K562 (cell line): Measurements from ENCODE around the gene PIK3C2B. TPM values are rescaled to one million over a fixed set of nuclear protein-coding genes. Genes with fewer than 3 reads are reported as not detected.

Experiments used
- ARID2 ChIP-seq: fragments of 450-650 bp; IDR thresholded peaks from 2 replicates; pipeline ENCODE4 v1.6.1; 2017; ENCODE audit warnings: antibody characterized with exemption, mild to moderate bottlenecking
- ARNT ChIP-seq, 2 experiments: fragments of 450-650 bp; IDR thresholded peaks; 2 replicates each; pipeline ENCODE4 v1.6.1; 2016; ENCODE audit warnings: mild to moderate bottlenecking in 1 of 2
- BHLHE40 ChIP-seq: IDR thresholded peaks from 2 replicates; pipeline ENCODE4 v1.6.1; 2011; ENCODE audit warnings: low read length, improper control_type of control experiment
- C11orf30 ChIP-seq: fragments of 450-650 bp; IDR thresholded peaks from 2 replicates; pipeline ENCODE4 v1.6.1; 2016; ENCODE audit warnings: low read depth, mild to moderate bottlenecking
- CBX1 ChIP-seq: sonication (generic); IDR thresholded peaks from 2 replicates; pipeline ENCODE4 v1.6.1; 2016; ENCODE audit warnings: antibody characterized with exemption, low read depth, mild to moderate bottlenecking
- CEBPG ChIP-seq, 3 experiments: fragments of 200-800 bp in 1 of 3; sonication (Bioruptor generic) in 1 of 3; sonication (generic) in 1 of 3; formaldehyde crosslinking in 1 of 3; IDR thresholded peaks in 2 of 3; conservative IDR thresholded peaks in 1 of 3; 2 replicates each; pipeline versions ENCODE4 v1.6.1 to v1.8.0; 2016 to 2022; ENCODE audit warnings: missing compliant biosample characterization in 2 of 3, missing genetic modification characterization in 2 of 3, mild to moderate bottlenecking in 1 of 3, missing genetic modification reagents in 1 of 3
- GTF2B ChIP-seq: IDR thresholded peaks from 2 replicates; pipeline ENCODE4 v1.6.1; 2011; ENCODE audit not compliant: insufficient read length; ENCODE audit errors: extremely low read depth
- HES1 ChIP-seq: fragments of 450-650 bp; IDR thresholded peaks from 2 replicates; pipeline ENCODE4 v1.6.1; 2016; ENCODE audit warnings: low read depth, mild to moderate bottlenecking, moderate library complexity
- HMG20A ChIP-seq: fragments of 450-650 bp; formaldehyde crosslinking; conservative IDR thresholded peaks from 2 replicates; pipeline ENCODE4 v1.4.0; 2020; ENCODE audit warnings: mild to moderate bottlenecking, mixed read lengths
- NCOA4 ChIP-seq: fragments of 450-650 bp; IDR thresholded peaks from 2 replicates; pipeline ENCODE4 v1.6.1; 2018; ENCODE audit warnings: mild to moderate bottlenecking; ENCODE audit not compliant: partially characterized antibody
- NFATC3 ChIP-seq: fragments of 450-650 bp; IDR thresholded peaks from 2 replicates; pipeline ENCODE4 v1.6.1; 2017; ENCODE audit warnings: mild to moderate bottlenecking
- NR3C1 ChIP-seq: sonication (generic); formaldehyde crosslinking; IDR thresholded peaks from 2 replicates; pipeline ENCODE4 v1.8.1; 2022; ENCODE audit warnings: missing genetic modification reagents
- RNF219 ChIP-seq: fragments of 250-450 bp; sonication (Bioruptor Pico); IDR thresholded peaks from 2 replicates; pipeline ENCODE4 v1.5.0; 2022; ENCODE audit warnings: mild to moderate bottlenecking
- SETDB1 ChIP-seq: IDR thresholded peaks from one replicate; pipeline ENCODE4 v1.6.1; 2012; ENCODE audit warnings: low read length, control low read depth, inconsistent platforms
- SIRT6 ChIP-seq: IDR thresholded peaks from one replicate; pipeline ENCODE4 v1.6.1; 2012; ENCODE audit warnings: low read depth, mild to moderate bottlenecking, control low read depth, inconsistent platforms, low read length, moderate library complexity
- SMAD1 ChIP-seq: fragments of 150-350 bp; IDR thresholded peaks from 2 replicates; pipeline ENCODE4 v1.6.1; 2014; ENCODE audit warnings: low read length, low read depth; ENCODE audit not compliant: partially characterized antibody
- SNRNP70 ChIP-seq: fragments of 200-400 bp; formaldehyde crosslinking; optimal IDR thresholded peaks from 2 replicates; pipeline ENCODE3; 2017; ENCODE audit warnings: low read depth, low read length
- XRCC4 ChIP-seq: IDR thresholded peaks from one replicate; pipeline ENCODE4 v1.6.1; 2011; ENCODE audit not compliant: insufficient read depth, insufficient read length; ENCODE audit errors: extremely low read depth
- YBX1 ChIP-seq: fragments of 450-650 bp; IDR thresholded peaks from 2 replicates; pipeline ENCODE4 v1.7.1; 2016; ENCODE audit warnings: mild to moderate bottlenecking
- ZBTB34 ChIP-seq: fragments of 250-450 bp; sonication (Bioruptor Pico); IDR thresholded peaks from 2 replicates; pipeline ENCODE4 v1.8.0; 2021; ENCODE audit warnings: mild to moderate bottlenecking, moderate library complexity
- ZEB2 ChIP-seq: fragments of 450-650 bp; IDR thresholded peaks from 2 replicates; pipeline ENCODE4 v1.6.1; 2016
- ZNF263 ChIP-seq: sonication (generic); formaldehyde crosslinking; IDR thresholded peaks from 2 replicates; pipeline ENCODE4 v1.8.0; 2022; ENCODE audit warnings: mild to moderate bottlenecking, missing genetic modification reagents, borderline replicate concordance
- ZNF586 ChIP-seq: fragments of 450-650 bp; formaldehyde crosslinking; conservative IDR thresholded peaks from 2 replicates; pipeline ENCODE4 v1.4.0; 2020; ENCODE audit warnings: mild to moderate bottlenecking, moderate library complexity
- polyA plus RNA-seq, 8 experiments: library from polyadenylated mRNA; depleted of rRNA in 4 of 8; stranded (reverse) in 5 of 8; unstranded in 3 of 8; fragments of >200 nt; fragmentation: Nextera tagmentation in 2 of 8; fragmentation: Illumina TruSeq in 1 of 8; extraction: Ambion mirVana in 2 of 8; extraction: Trizol in 1 of 8; gene quantifications; 2 replicates each; pipeline versions ENCODE4 v1.2.1 to v1.2.3, GENCODE V29; 2011 to 2014; ENCODE audit warnings: inconsistent platforms in 1 of 8, missing spikeins in 1 of 8
- total RNA-seq, 7 experiments: library from RNA; depleted of rRNA in 6 of 7; stranded (reverse); fragments of >200 nt in 6 of 7; fragmentation: Illumina TruSeq in 2 of 7; extraction: Trizol in 2 of 7; gene quantifications; 2 replicates each; pipeline versions ENCODE4 v1.2.1 to v1.2.3, GENCODE V29; 2011 to 2021; ENCODE audit warnings: low replicate concordance in 1 of 7

PIK3C2B gene
- total and polyA plus RNA-seq, 9 of the 15 experiments (the other 6 are each of a cell fraction or from before 2014, with no cell fraction given), result 0.10 to 2.9 (median 0.72) TPM

- TF ChIP-seq ZNF586 (CRISPR knock-in tag) (no peak), ARNT (IDR thresholded peaks at IDR 0.05) (peak; percentile 66 to 68; a peak in 1 of 4 replicates), NCOA4 (peak; percentile 54), CBX1 (peak; percentile 86), GTF2B (peak; percentile 31), NFATC3 (no peak), SIRT6 (no peak), CEBPG (CRISPR knock-in tag; IDR thresholded peaks at IDR 0.05) (peak; percentile 84), CEBPG (tag; conservative IDR thresholded peaks at IDR 0.05 in 1 of 2, IDR thresholded peaks at IDR 0.05 in 1 of 2) (peak; percentile 69 to 78; a peak in 2 of 4 replicates), YBX1 (no peak), NR3C1 (CRISPR knock-in tag) (no peak), HES1 (0 out of 2 replicates have a peak, but pooled peaks have one; percentile 50), XRCC4 (no peak), ZBTB34 (CRISPR knock-in tag) (no peak), ZNF263 (peak; percentile 89), HMG20A (CRISPR knock-in tag) (no peak), SNRNP70 (no peak), SMAD1 (peak; percentile 65), ZEB2 (peak; percentile 86), RNF219 (CRISPR knock-in tag) (no peak), SETDB1 (no peak), BHLHE40 (peak; percentile 55), C11orf30 (peak; percentile 92), ARID2 (peak; percentile 48; the same call in 1 of the 2 replicates)
Measured at GRCh38 chr1:204516180-204516879, 21.7 kb upstream of the PIK3C2B start, which contains the start of gene MDM4 (continued).
